HFF-Myc (cell line): Measurements from ENCODE around the gene IRS1.

ENCODE experiments used
- DNase-seq: peaks from one replicate; pipeline ENCODE4 v3.0.0-alpha.2; 2011; ENCODE audit warnings: low read depth; ENCODE audit errors: extremely low read depth
- H3K4me3 ChIP-seq: replicated peaks from 2 replicates; pipeline ENCODE4 v1.5.1; 2011; ENCODE audit warnings: low read depth, mild to moderate bottlenecking, control low read depth, low read length
- CTCF ChIP-seq: IDR thresholded peaks from 2 replicates; pipeline ENCODE4 v1.5.1; 2012; ENCODE audit warnings: mild to moderate bottlenecking, low read depth, low read length, control low read depth; ENCODE audit errors: missing control alignments

Gene IRS1

GRCh38 chr2:226759768-226760167 lies 39.9 kb downstream of the IRS1 start:
- TF ChIP-seq CTCF = no peak
- H3K4me3 ChIP-seq = no peak overlapping the region
- no peak for DNase-seq

GRCh38 chr2:226758921-226759640 lies 40.5 kb downstream of the IRS1 start:
- DNase-seq = peak; percentile 52
- no peak overlapping the region for H3K4me3 ChIP-seq
- TF ChIP-seq CTCF = no peak

DNA sequence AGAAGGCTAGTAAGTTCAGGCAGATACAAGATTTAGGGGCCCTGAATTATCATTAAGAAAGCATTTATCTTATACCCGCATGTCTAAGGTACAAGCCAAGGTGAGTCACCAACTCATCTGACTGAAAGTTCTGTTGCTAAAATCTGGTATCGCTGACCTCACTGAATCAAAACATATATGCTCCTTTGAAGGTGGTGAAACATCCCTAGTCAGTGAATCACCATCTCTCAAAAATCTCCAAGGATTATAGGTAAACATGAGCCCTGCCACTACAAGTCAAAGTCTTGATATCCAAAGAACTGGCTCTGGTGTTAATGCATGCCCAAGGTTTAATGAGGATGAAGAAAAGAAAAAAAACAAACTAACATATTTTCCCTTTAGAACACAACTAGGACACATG lies 43.5 kb downstream of the IRS1 start:
- TF ChIP-seq CTCF = no peak
- no peak for DNase-seq
- H3K4me3 ChIP-seq = no peak overlapping the region

DNA sequence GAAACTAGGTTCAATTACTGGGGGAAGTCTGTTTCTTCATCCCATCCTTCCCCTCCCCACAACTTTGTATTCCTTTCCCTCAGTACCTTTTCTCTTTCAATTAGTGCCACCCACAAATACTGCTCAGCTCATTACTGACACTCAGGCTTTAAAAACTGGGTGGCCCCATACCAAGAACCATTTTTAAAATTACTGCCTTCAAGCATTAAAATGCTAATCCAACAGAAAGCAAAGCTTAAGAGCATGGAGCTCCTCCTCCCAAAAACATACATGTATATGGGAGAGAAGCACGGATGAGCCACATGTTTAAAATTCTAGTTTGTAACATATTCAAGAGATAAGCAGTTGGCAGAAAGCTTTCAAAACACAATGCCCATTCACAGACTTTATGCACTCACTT lies 44.0 kb downstream of the IRS1 start:
- no peak for TF ChIP-seq CTCF
- DNase-seq = no peak
- H3K4me3 ChIP-seq = no peak overlapping the region

DNA sequence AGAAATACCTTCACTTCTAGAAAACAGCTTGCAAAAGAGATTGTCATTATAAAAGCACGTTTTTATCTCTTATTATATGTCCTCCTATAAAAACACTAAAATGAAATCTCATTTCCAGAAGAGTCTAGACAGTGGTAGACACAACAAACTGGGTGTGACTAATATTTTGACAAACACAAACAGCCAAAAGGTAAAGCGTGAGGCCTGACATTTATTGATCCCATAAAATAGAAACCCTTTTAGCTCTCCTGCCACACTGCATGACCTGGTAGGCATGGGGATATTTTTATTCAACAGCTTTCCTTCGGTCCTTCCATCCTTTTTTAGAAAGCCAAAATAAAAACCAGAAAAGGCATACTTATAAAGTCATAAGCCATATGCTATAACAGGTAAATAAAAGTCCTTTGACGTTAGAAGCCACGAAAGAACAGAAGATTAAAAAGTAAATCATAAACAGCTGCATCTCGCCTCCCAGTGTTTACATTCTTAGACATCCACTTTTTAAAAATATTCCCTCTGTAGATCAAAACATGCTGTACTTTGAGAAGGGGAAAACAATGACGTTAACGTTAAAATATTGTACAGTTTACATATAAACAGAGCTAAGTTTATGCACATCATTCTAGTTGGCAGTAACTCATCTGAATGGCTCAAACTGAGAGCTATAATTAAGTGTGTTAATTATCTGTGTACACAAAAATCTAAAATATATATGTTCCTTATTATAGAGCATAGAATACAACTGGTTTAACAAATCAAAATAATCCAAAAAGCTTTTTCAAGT lies 44.6 kb downstream of the IRS1 start:
- peak; percentile 63 for DNase-seq
- TF ChIP-seq CTCF = no peak
- no peak overlapping the region for H3K4me3 ChIP-seq

DNA sequence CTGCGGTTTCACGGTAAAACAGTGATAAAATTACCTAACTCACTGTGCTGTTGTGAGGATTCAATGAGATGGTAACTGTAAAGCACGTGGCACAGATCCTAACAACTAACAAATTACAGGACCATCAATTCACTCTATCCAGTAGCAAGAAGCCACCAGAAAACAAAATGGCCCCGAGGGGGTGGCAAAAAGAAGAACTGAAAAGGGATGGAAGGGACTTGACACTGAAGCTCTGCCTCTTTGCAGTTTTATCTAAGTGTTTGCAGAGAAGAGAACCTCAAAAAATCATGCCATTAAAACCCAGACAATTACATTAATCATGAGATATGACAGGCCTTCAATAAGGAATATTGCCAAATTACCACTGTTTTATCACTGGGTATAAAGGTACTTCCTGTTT lies 46.7 kb downstream of the IRS1 start:
- no peak for TF ChIP-seq CTCF
- DNase-seq = no peak

DNA sequence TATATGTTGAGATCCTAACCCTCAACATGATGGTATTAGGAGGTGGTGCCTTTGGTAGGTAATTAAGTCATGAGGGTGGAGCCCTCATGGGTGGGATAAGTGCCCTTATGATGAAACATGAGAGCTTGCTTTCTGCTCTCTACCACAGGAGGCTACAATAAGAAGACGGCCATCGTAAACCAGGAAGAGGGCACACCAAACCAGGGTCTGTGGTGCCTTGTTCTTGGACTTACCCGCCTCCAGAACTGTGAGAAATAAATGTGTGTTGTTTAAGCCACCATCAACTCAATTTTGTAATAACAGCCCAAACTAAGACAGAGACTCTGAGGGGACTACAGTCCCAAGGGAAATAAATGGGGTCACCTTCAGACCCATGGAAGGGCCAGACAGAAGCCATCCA lies 52.3 kb downstream of the IRS1 start:
- TF ChIP-seq CTCF = no peak
- no peak for DNase-seq
- H3K4me3 ChIP-seq = no peak overlapping the region

More for the DNA sequence above, 46.7 kb downstream of the IRS1 start:
- no peak overlapping the region for H3K4me3 ChIP-seq
